H9 (cell line): ENCODE data around the gene FEN1. TPM values are rescaled to one million over a fixed set of nuclear protein-coding genes. Genes with fewer than 3 reads are reported as not detected.

Experiments
- DNase-seq: peaks from one replicate; pipeline ENCODE4 v3.0.0-alpha.2; 2017
- H2AFZ ChIP-seq: one replicate; pipeline ENCODE4 v1.6.1; 2013; ENCODE audit warnings: mild to moderate bottlenecking, low read length, control low read depth, moderate library complexity
- H2AK5ac ChIP-seq: 2 replicates; pipeline ENCODE4 v1.6.1; 2013; ENCODE audit warnings: low read length, control low read depth, mixed read lengths; ENCODE audit not compliant: insufficient read length
- H2BK120ac ChIP-seq: one replicate; pipeline ENCODE4 v1.6.1; 2013; ENCODE audit warnings: low read depth, mild to moderate bottlenecking, low read length, control low read depth, inconsistent platforms; ENCODE audit not compliant: poor library complexity, severe bottlenecking
- H2BK12ac ChIP-seq: 2 replicates; pipeline ENCODE4 v1.6.1; 2013; ENCODE audit warnings: low read length, control low read depth, mixed read lengths, low read depth; ENCODE audit not compliant: insufficient read length
- H2BK15ac ChIP-seq: 2 replicates; pipeline ENCODE4 v1.6.1; 2013; ENCODE audit warnings: low read depth, low read length, control low read depth
- H2BK20ac ChIP-seq: one replicate; pipeline ENCODE4 v1.6.1; 2013; ENCODE audit warnings: low read depth, mild to moderate bottlenecking, low read length, control low read depth, inconsistent platforms; ENCODE audit not compliant: poor library complexity, severe bottlenecking
- H2BK5ac ChIP-seq: 2 replicates; pipeline ENCODE4 v1.6.1; 2013; ENCODE audit warnings: low read length, control low read depth, mixed read lengths; ENCODE audit not compliant: insufficient read length
- H3K14ac ChIP-seq: 2 replicates; pipeline ENCODE4 v1.6.1; 2013; ENCODE audit warnings: low read length, control low read depth; ENCODE audit not compliant: insufficient read depth
- H3K18ac ChIP-seq: 2 replicates; pipeline ENCODE4 v1.6.1; 2013; ENCODE audit warnings: low read depth, mild to moderate bottlenecking, mixed read lengths, low read length, control low read depth; ENCODE audit not compliant: insufficient read length
- H3K23ac ChIP-seq: 2 replicates; pipeline ENCODE4 v1.6.1; 2013; ENCODE audit warnings: low read length, control low read depth, mixed read lengths, low read depth; ENCODE audit not compliant: insufficient read length
- H3K23me2 ChIP-seq: 2 replicates; pipeline ENCODE4 v1.6.1; 2013; ENCODE audit warnings: low read depth, mild to moderate bottlenecking, mixed read lengths, low read length, control low read depth; ENCODE audit not compliant: insufficient read length, poor library complexity, severe bottlenecking
- H3K27ac ChIP-seq: 2 replicates; pipeline ENCODE4 v1.5.1; 2013; ENCODE audit warnings: low read length, control low read depth, mixed read lengths, low read depth; ENCODE audit not compliant: insufficient read length
- H3K27me3 ChIP-seq: 2 replicates; pipeline ENCODE4 v1.6.1; 2013; ENCODE audit warnings: low read length, control low read depth, inconsistent platforms; ENCODE audit not compliant: insufficient read depth
- H3K4ac ChIP-seq: 2 replicates; pipeline ENCODE4 v1.6.1; 2013; ENCODE audit warnings: low read depth, mild to moderate bottlenecking, control low read depth, inconsistent platforms, low read length, moderate library complexity
- H3K4me1 ChIP-seq: 2 replicates; pipeline ENCODE4 v1.6.1; 2013; ENCODE audit warnings: low read length, control low read depth, inconsistent platforms; ENCODE audit not compliant: insufficient read depth
- H3K4me2 ChIP-seq: 2 replicates; pipeline ENCODE4 v1.6.1; 2013; ENCODE audit warnings: low read length, control low read depth, mixed read lengths; ENCODE audit not compliant: insufficient read length, insufficient read depth
- H3K56ac ChIP-seq: 2 replicates; pipeline ENCODE4 v1.6.1; 2013; ENCODE audit warnings: low read depth, mild to moderate bottlenecking, mixed read lengths, low read length, control low read depth; ENCODE audit not compliant: insufficient read length
- H3K79me1 ChIP-seq: 2 replicates; pipeline ENCODE4 v1.6.1; 2013; ENCODE audit warnings: low read depth, mild to moderate bottlenecking, moderate library complexity, low read length, control low read depth, inconsistent platforms; ENCODE audit not compliant: insufficient read depth, poor library complexity, severe bottlenecking
- H3K79me2 ChIP-seq: 2 replicates; pipeline ENCODE4 v1.6.1; 2013; ENCODE audit warnings: low read length, control low read depth, inconsistent platforms; ENCODE audit not compliant: insufficient read depth
- H3K9ac ChIP-seq: 2 replicates; pipeline ENCODE4 v1.6.1; 2013; ENCODE audit warnings: low read length, control low read depth, mixed read lengths; ENCODE audit not compliant: insufficient read length; ENCODE audit errors: extremely low read depth
- H3K9me3 ChIP-seq: one replicate; pipeline ENCODE4 v1.6.1; 2013; ENCODE audit warnings: low read depth, low read length, inconsistent platforms; ENCODE audit not compliant: control insufficient read depth
- H3T11ph ChIP-seq: one replicate; pipeline ENCODE4 v1.6.1; 2013; ENCODE audit warnings: mild to moderate bottlenecking, low read length, control low read depth, inconsistent platforms
- H4K20me1 ChIP-seq: one replicate; pipeline ENCODE4 v1.6.1; 2013; ENCODE audit not compliant: control insufficient read depth, insufficient read length, insufficient read depth
- H4K5ac ChIP-seq: 2 replicates; pipeline ENCODE4 v1.6.1; 2013; ENCODE audit warnings: low read depth, mild to moderate bottlenecking, mixed read lengths, low read length, control low read depth; ENCODE audit not compliant: insufficient read length
- H4K8ac ChIP-seq: replicated peaks from 2 replicates; pipeline ENCODE4 v1.6.1; 2013; ENCODE audit warnings: low read length, control low read depth, mixed read lengths, low read depth; ENCODE audit not compliant: insufficient read length
- H4K91ac ChIP-seq: 2 replicates; pipeline ENCODE4 v1.6.1; 2013; ENCODE audit warnings: low read depth, mild to moderate bottlenecking, moderate library complexity, mixed read lengths, low read length, control low read depth; ENCODE audit not compliant: insufficient read length
- H3K27ac Mint-ChIP-seq, 3 experiments: 2 replicates in 2 of 3; 3 replicates in 1 of 3; pipeline ENCODE4 v1.8.0; 2020 to 2021; ENCODE audit warnings: mixed read lengths in 3 of 3, mild to moderate bottlenecking in 1 of 3, moderate library complexity in 1 of 3
- H3K27me3 Mint-ChIP-seq: 2 replicates; pipeline ENCODE4 v1.8.0; 2021; ENCODE audit warnings: low read depth, mild to moderate bottlenecking, moderate library complexity, mixed read lengths
- H3K36me3 Mint-ChIP-seq, 3 experiments: 2 replicates in 2 of 3; 3 replicates in 1 of 3; pipeline ENCODE4 v1.8.0; 2020 to 2021; ENCODE audit warnings: low read depth in 3 of 3, mixed read lengths in 3 of 3; ENCODE audit not compliant: insufficient read depth in 1 of 3
- H3K4me1 Mint-ChIP-seq, 2 experiments: 2 replicates each; pipeline ENCODE4 v1.8.0; 2020; ENCODE audit warnings: mixed read lengths in 2 of 2
- H3K4me3 Mint-ChIP-seq, 2 experiments: 2 replicates in 1 of 2; 3 replicates in 1 of 2; pipeline ENCODE4 v1.8.0; 2020 to 2021; ENCODE audit warnings: mild to moderate bottlenecking in 2 of 2, mixed read lengths in 2 of 2, moderate library complexity in 1 of 2
- H3K9me3 Mint-ChIP-seq, 2 experiments: 2 replicates in 1 of 2; 3 replicates in 1 of 2; pipeline ENCODE4 v1.8.0; 2020; ENCODE audit warnings: mild to moderate bottlenecking in 2 of 2, mixed read lengths in 2 of 2, moderate library complexity in 1 of 2
- WGBS: extraction: QIAGEN DNeasy Blood & Tissue Kit; methylation state at CpG from one replicate; pipeline ENCODE4 v1.1.7; 2013; ENCODE audit warnings: missing lambda C conversion rate, low lambda C conversion rate, mixed read lengths; ENCODE audit not compliant: insufficient read length; ENCODE audit errors: extremely low coverage; 5-methylcytosine and 5-hydroxymethylcytosine counted together
- total RNA-seq: library from RNA; stranded (reverse); gene quantifications from 2 replicates; pipeline ENCODE4 v1.2.1, GENCODE V29; 2021
- TF ChIP-seq, protein P1 (sequence below): fragments of 200-600 bp; sonication (generic); conservative IDR thresholded peaks from 3 replicates; pipeline ENCODE4 v1.8.0; 2021; ENCODE audit warnings: antibody characterized with exemption, mild to moderate bottlenecking

Gene FEN1
- total RNA-seq, 1 experiment from 2014 or later = 114 TPM

DNA sequence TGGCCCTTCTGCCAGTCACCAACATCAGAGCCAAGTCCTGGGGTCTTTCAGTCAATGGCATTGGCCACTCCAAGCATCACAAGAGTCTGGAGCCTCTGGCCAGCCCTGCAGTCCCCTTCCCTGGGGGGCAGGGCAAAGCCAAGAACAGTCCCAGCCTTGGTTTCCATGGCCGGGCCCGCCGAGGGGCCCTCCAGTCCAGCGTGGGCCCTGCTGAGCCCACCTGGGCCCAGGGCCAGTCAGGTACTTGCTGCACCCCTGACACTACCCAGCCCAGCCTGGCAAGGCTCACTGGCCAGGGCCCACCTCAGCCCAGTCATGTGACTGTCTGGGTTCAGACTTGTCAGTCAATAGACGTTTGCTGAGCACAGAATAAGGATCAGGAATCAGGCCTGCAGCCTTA, 11.1 kb upstream of the FEN1 start:
- TF ChIP-seq, protein P1, sequence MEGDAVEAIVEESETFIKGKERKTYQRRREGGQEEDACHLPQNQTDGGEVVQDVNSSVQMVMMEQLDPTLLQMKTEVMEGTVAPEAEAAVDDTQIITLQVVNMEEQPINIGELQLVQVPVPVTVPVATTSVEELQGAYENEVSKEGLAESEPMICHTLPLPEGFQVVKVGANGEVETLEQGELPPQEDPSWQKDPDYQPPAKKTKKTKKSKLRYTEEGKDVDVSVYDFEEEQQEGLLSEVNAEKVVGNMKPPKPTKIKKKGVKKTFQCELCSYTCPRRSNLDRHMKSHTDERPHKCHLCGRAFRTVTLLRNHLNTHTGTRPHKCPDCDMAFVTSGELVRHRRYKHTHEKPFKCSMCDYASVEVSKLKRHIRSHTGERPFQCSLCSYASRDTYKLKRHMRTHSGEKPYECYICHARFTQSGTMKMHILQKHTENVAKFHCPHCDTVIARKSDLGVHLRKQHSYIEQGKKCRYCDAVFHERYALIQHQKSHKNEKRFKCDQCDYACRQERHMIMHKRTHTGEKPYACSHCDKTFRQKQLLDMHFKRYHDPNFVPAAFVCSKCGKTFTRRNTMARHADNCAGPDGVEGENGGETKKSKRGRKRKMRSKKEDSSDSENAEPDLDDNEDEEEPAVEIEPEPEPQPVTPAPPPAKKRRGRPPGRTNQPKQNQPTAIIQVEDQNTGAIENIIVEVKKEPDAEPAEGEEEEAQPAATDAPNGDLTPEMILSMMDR = no peak
- no peak for DNase-seq

More for the DNA sequence above, 11.1 kb upstream of the FEN1 start:
- H3T11ph ChIP-seq = no peak overlapping the region
- no CpG with 5 or more reads among the region's 5 CpGs for WGBS
- no peak overlapping the region for H3K27ac Mint-ChIP-seq
- no peak overlapping the region for H3K56ac ChIP-seq
- H2BK20ac ChIP-seq = no peak overlapping the region
- no peak overlapping the region for H2BK120ac ChIP-seq
- peaks cover 2% of the 10 kb centered on the region; the same call in 1 of the 2 replicates for H3K27me3 Mint-ChIP-seq
- no peaks in the 10 kb centered on the region for H4K20me1 ChIP-seq
- no peak overlapping the region for H3K4ac ChIP-seq
- H3K18ac ChIP-seq = no peak overlapping the region
- peaks cover 12 to 46% (median 39%) of the 10 kb centered on the region in 3 experiments for H3K36me3 Mint-ChIP-seq
- no peaks in the 10 kb centered on the region for H3K79me2 ChIP-seq
- no peak overlapping the region for H3K27ac ChIP-seq
- no peaks in the 10 kb centered on the region for H3K27me3 ChIP-seq
- H3K4me3 Mint-ChIP-seq = no peak overlapping the region
- no peak overlapping the region for H2BK12ac ChIP-seq
- peaks cover 16 to 18% of the 10 kb centered on the region in 2 experiments for H3K4me1 Mint-ChIP-seq
- H3K23me2 ChIP-seq = no peaks in the 10 kb centered on the region
- no peak overlapping the region for H2AK5ac ChIP-seq
- H3K9ac ChIP-seq = no peak overlapping the region
- H3K9me3 Mint-ChIP-seq = peaks cover 0 to 2% of the 10 kb centered on the region in 2 experiments; a peak in 2 of 5 replicates
- no peak overlapping the region for H2BK15ac ChIP-seq
- no peak overlapping the region for H3K4me2 ChIP-seq
- H3K9me3 ChIP-seq = no peaks in the 10 kb centered on the region
- H4K8ac ChIP-seq = no peak overlapping the region
- no peak overlapping the region for H4K91ac ChIP-seq
- no peaks in the 10 kb centered on the region for H3K4me1 ChIP-seq
- H3K79me1 ChIP-seq = no peaks in the 10 kb centered on the region
- no peak overlapping the region for H4K5ac ChIP-seq
- no peak overlapping the region for H3K23ac ChIP-seq
- H3K14ac ChIP-seq = no peak overlapping the region; the same call in 1 of the 2 replicates
- no peak overlapping the region for H2AFZ ChIP-seq
- H2BK5ac ChIP-seq = no peak overlapping the region
